ENCODE data around the gene GFRA1.

GFRA1 gene

DNA sequence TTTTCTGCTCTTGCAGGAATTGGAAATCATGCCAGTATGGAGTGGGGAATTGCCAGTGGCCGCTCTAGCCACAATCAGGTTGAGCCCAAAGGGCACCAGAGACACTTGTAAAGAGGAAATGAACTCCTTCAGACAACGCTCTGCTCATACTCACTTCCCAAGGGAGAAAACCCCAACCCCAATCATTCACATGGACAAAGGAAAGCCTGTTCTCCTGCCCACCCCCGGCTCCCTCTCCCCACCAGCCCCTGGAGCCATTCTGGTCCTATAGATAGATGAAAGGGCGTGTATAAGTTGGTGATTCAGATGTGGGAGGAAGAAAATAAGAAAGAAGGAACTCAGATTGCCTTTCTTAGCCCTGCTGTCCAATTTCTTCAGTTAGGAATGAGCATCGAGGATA, 57.4 kb downstream of the GFRA1 start:
- no peak overlapping the region for H3K27ac ChIP-seq
- TF ChIP-seq, protein P1, sequence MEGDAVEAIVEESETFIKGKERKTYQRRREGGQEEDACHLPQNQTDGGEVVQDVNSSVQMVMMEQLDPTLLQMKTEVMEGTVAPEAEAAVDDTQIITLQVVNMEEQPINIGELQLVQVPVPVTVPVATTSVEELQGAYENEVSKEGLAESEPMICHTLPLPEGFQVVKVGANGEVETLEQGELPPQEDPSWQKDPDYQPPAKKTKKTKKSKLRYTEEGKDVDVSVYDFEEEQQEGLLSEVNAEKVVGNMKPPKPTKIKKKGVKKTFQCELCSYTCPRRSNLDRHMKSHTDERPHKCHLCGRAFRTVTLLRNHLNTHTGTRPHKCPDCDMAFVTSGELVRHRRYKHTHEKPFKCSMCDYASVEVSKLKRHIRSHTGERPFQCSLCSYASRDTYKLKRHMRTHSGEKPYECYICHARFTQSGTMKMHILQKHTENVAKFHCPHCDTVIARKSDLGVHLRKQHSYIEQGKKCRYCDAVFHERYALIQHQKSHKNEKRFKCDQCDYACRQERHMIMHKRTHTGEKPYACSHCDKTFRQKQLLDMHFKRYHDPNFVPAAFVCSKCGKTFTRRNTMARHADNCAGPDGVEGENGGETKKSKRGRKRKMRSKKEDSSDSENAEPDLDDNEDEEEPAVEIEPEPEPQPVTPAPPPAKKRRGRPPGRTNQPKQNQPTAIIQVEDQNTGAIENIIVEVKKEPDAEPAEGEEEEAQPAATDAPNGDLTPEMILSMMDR (IDR thresholded peaks at IDR 0.05): no peak
- intact Hi-C loops (cut with DNase I; ENCODE audit: low total_unique reads): no loop called here

DNA sequence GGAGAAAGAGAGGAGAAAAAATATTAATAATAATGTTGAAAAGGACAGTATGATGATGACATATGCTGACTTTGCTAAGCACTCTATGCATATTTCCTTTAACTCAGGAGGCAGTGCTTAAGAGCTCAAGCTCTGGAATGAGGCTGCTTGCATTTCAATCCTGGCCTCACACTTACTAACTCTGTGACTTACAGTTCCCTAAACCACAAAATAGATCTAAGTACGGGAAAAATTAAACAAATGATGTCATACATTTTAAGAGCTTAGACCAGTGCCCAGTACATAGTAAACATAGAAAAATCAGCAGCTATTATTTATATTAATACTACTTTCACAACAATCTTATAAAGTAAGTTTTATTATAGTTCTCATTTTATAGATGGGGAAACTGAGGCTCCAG, 61.3 kb downstream of the GFRA1 start:
- no peak for DNase-seq
- no peak overlapping the region for H3K27ac ChIP-seq

More for the DNA sequence above, 57.4 kb downstream of the GFRA1 start:
- Histone ChIP-seq H3K9me3 (no peaks in the 10 kb centered on the region), H3K4me3 (no peak overlapping the region), H3K27me3 (no peaks in the 10 kb centered on the region), H3K4me1 (peaks cover 0 to 8% (median 4%) of the 10 kb centered on the region in 4 donors), H3K36me3 (no peaks in the 10 kb centered on the region)
- DNase-seq: no peak

DNA sequence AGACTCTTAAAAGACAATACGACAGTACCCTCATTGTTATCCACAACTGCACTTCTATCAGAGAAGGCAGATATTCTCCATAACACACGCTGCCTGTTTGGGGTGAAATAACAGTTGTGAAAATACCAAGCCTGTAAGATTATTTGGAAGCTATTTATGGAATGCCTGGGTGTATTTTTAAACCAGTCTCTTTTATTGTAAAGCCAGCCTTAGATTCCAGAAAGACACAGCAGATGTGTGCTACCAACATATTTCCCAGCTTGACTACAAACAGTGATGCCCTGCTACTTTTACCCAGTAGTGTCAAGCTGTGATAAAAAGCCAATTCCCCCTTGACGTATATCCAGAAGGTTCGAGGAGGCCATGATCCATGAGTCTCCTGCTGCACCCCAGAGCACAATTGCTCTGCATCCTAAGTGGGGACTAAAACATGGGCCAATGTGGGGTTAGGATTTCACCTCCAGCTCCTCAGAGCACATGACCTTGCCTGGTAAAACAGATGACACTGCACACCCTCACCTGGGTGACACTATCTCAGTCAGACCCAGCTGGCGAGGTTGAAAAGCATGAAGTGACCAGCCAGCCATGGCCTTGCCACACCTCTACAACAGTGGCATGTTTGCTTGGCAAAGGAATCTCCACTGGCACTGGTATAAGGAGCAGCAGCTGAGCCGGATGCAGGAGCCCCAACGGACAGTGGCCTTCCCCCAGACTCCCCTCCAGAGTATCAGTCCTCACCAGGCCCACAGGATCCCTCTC, 62.2 kb downstream of the GFRA1 start:
- Histone ChIP-seq H3K4me3 (no peak overlapping the region), H3K27ac (no peak overlapping the region), H3K27me3 (no peaks in the 10 kb centered on the region), H3K4me1 (peaks cover 0 to 11% (median 4%) of the 10 kb centered on the region in 4 donors), H3K36me3 (no peaks in the 10 kb centered on the region), H3K9me3 (no peaks in the 10 kb centered on the region)
- TF ChIP-seq, protein P1 (IDR thresholded peaks at IDR 0.05): no peak
- intact Hi-C loops (cut with DNase I; ENCODE audit: low total_unique reads): no loop called here
- no peak for DNase-seq

More for the DNA sequence above, 61.3 kb downstream of the GFRA1 start:
- Histone ChIP-seq H3K4me3 (no peak overlapping the region), H3K27me3 (no peaks in the 10 kb centered on the region), H3K36me3 (no peaks in the 10 kb centered on the region), H3K9me3 (no peaks in the 10 kb centered on the region), H3K4me1 (peaks cover 0 to 11% (median 4%) of the 10 kb centered on the region in 4 donors)
- TF ChIP-seq, protein P1 (IDR thresholded peaks at IDR 0.05): no peak
- intact Hi-C loops (cut with DNase I; ENCODE audit: low total_unique reads): no loop called here

DNA sequence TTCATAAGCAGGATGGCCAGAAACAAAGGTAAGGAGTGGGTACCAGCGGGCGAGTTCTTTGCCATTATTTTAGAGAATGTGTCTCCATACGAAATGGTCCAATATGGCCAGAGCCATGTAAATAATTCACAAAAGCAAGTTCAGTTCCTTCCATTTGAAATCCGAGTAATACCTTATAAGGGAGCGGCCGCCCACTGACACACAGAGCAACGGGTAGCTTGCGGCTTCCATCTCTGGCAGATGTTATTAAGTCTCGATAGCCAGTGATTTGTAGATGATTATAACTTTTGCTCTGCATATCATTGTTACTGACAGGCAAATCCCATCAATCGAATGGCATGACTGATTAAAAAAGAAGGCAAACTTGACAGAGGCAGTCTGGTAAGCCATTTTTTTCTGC, 63.2 kb downstream of the GFRA1 start:
- TF ChIP-seq, protein P1 (IDR thresholded peaks at IDR 0.05): no peak
- intact Hi-C loops (cut with DNase I; ENCODE audit: low total_unique reads): no loop called here
- no peaks in the 10 kb centered on the region for H3K36me3 ChIP-seq
- no peak overlapping the region for H3K27ac ChIP-seq
- no peaks in the 10 kb centered on the region for H3K27me3 ChIP-seq
- no peak for DNase-seq
- no peaks in the 10 kb centered on the region for H3K9me3 ChIP-seq
- no peak overlapping the region for H3K4me3 ChIP-seq
- H3K4me1 ChIP-seq: peaks cover 0 to 11% (median 4%) of the 10 kb centered on the region in 4 donors

DNA sequence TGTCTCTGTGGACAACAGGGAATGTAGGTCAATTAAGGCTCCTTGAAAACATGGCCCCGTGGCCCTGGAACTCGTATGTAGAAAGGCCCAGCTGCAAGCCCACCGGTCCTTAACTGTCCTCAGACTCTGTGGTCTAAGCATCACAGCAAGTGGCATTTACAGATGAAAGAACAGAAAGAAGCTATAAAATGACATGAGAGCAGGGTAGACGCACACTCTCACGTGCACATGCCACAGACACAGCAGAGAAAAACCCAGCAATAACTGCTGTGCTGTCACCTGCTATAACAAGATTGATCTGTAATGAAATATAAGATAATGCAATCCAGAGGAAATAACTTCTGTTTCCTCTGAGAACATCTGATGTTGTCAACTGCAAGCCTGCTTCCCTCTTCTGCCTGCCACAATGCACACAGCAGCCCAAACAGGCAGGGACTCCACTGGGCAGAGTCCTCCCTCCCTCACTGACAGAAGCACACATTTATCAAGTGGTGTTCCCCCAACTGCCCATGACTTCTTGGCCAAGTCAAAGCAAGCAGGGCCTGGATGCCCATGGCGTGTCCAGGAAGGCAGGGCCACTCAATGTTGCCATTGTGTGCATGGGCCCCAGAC, 63.9 kb downstream of the GFRA1 start:
- Histone ChIP-seq H3K27me3 (no peaks in the 10 kb centered on the region), H3K36me3 (no peaks in the 10 kb centered on the region), H3K9me3 (no peaks in the 10 kb centered on the region), H3K4me1 (peaks cover 0 to 11% (median 4%) of the 10 kb centered on the region in 4 donors), H3K27ac (no peak overlapping the region), H3K4me3 (no peak overlapping the region)
- no peak for DNase-seq
- TF ChIP-seq, protein P1 (IDR thresholded peaks at IDR 0.05): no peak
- intact Hi-C loops (cut with DNase I; ENCODE audit: low total_unique reads): no loop called here
